GM11168 (cell line): ENCODE data around the gene SLC9A3.

Experiments used
- in situ Hi-C: fragments of 300-500 bp; cut with MboI; formaldehyde crosslinking; loops from one replicate; pipeline ENCODE4 v1.12.0; 2022; ENCODE audit warnings: low sequenced_read_pairs; ENCODE audit not compliant: unreplicated experiment

Gene SLC9A3

GRCh38 chr5:556909-557441, 32.7 kb upstream of the SLC9A3 start:
- in situ Hi-C loops, result no loop called here

- in situ Hi-C loops, result no loop called here
Measured at GRCh38 chr5:555058-555623, 30.9 kb upstream of the SLC9A3 start.

GRCh38 chr5:554284-554988, 30.2 kb upstream of the SLC9A3 start:
- in situ Hi-C loops, result no loop called here

GRCh38 chr5:553874-554273, 29.6 kb upstream of the SLC9A3 start:
- in situ Hi-C loops, result no loop called here

- in situ Hi-C loops, result no loop called here
Measured at GRCh38 chr5:551406-551805, 27.2 kb upstream of the SLC9A3 start.

- in situ Hi-C loops, result no loop called here
Measured at GRCh38 chr5:549229-549628, 25.0 kb upstream of the SLC9A3 start.

- in situ Hi-C loops, result no loop called here
Measured at GRCh38 chr5:548256-548655, 24.0 kb upstream of the SLC9A3 start.

GRCh38 chr5:547086-547924, 23.1 kb upstream of the SLC9A3 start:
- in situ Hi-C loops, result no loop called here

- in situ Hi-C loops, result no loop called here
Measured at GRCh38 chr5:546376-546908, 22.2 kb upstream of the SLC9A3 start.

GRCh38 chr5:545641-546375, 21.6 kb upstream of the SLC9A3 start:
- in situ Hi-C loops, result no loop called here

- in situ Hi-C loops, result no loop called here
Measured at GRCh38 chr5:544675-545355, 20.6 kb upstream of the SLC9A3 start.

- in situ Hi-C loops, result no loop called here
Measured at GRCh38 chr5:543755-544674, 19.8 kb upstream of the SLC9A3 start.

GRCh38 chr5:543351-543750, 19.1 kb upstream of the SLC9A3 start:
- in situ Hi-C loops, result no loop called here

- in situ Hi-C loops, result no loop called here
Measured at GRCh38 chr5:542319-543311, 18.4 kb upstream of the SLC9A3 start.

- in situ Hi-C loops, result no loop called here
Measured at GRCh38 chr5:541539-542318, 17.5 kb upstream of the SLC9A3 start.

- in situ Hi-C loops, result no loop called here
Measured at GRCh38 chr5:540906-541538, 16.8 kb upstream of the SLC9A3 start.
